ENCODE data around the gene SELENOS.
"Not testable (repeated sequence)": the region's sequence is repeated elsewhere in the genome, so short reads cannot be mapped to it uniquely, and the experiment has no call there.

The SELENOS gene

GRCh38 chr15:101309436-101310160 lies 32.3 kb upstream of the SELENOS start:
- DNase-seq (ENCODE audit: low read depth), result no peak

- DNase-seq (ENCODE audit: low read depth), result no peak
These were observed 31.5 kb upstream of the SELENOS start for GRCh38 chr15:101308604-101309435.

GRCh38 chr15:101307897-101308603 lies 30.8 kb upstream of the SELENOS start:
- DNase-seq (ENCODE audit: low read depth), result no peak

DNA sequence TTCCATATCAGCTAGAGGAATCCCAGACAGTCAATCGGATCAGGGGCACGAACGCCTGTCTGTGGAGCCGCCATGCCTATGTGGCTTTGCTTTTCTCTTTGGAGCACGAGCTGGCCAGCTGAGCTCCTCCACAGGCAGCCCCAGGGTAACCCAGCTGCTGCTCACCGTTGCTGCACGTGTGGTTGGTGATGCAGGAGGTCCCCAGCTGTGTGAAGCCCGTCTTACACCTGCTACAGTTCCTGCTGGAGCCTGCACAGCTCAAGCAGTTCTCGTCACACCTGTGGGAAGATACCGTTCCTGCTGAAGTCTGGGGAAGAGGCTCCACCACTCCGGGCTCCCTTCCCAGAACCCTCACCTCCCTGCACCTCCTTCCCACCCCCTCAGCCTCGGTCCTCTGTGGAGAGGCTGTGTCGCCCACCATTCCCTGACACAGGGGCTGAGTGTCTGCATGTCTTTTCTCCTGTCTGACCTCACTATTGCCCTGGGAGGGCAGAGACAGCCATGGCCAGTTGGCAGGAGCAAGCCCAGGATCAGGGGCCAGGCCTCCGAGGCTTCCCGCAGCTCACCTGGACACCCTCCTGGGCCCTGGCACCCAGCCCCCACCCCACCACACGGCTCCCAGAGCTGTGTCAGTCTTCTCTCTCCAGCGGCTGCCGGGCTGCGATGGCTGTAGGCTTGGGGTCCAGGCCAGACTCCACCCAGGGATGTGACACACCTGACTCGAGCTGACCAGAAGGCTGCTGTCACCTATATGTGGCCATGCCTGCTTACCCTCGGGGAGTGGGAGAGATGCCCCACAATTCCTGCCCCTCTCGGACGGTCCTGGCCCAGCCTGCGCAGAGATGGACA lies 30.0 kb upstream of the SELENOS start:
- no peak for DNase-seq (ENCODE audit: low read depth)

DNA sequence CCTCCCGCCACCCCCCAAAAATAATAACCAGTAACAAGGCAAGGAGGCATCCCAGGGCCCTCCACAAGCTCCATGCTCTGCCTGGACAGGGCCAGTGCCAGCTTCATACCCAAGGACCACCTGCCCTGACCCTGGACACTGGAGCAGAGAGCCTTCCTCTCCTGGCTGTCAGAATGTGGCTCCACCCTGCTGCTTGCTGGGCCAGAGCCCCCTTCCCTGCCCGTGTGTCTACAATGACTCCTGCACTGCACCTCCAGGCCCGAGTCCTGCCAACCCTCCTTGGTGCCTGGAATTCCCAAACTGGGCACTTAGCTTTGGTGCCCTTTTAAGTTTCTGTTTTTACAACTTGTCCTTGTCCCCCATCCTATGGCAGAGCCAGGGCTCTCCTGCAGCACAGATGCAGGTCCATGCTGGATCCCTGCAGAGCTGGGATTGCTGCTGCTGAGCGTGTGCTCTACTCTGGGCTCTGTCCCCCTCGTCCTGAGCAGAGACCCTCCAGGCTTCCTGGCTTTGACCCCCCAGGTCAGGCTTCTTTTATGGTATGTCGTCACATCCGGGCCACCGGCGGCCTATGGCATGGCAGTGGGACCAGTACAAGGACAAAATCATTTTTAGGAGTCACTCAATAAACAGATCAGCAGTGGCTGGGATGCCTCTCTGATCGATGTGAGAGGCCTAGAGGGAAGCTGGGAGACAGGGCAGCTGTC lies 29.2 kb upstream of the SELENOS start:
- DNase-seq (ENCODE audit: low read depth), result no peak

- no peak for DNase-seq (ENCODE audit: low read depth)
These were observed 28.6 kb upstream of the SELENOS start for GRCh38 chr15:101305820-101306255.

GRCh38 chr15:101303408-101303807 lies 26.1 kb upstream of the SELENOS start:
- DNase-seq (ENCODE audit: low read depth), result no peak

DNA sequence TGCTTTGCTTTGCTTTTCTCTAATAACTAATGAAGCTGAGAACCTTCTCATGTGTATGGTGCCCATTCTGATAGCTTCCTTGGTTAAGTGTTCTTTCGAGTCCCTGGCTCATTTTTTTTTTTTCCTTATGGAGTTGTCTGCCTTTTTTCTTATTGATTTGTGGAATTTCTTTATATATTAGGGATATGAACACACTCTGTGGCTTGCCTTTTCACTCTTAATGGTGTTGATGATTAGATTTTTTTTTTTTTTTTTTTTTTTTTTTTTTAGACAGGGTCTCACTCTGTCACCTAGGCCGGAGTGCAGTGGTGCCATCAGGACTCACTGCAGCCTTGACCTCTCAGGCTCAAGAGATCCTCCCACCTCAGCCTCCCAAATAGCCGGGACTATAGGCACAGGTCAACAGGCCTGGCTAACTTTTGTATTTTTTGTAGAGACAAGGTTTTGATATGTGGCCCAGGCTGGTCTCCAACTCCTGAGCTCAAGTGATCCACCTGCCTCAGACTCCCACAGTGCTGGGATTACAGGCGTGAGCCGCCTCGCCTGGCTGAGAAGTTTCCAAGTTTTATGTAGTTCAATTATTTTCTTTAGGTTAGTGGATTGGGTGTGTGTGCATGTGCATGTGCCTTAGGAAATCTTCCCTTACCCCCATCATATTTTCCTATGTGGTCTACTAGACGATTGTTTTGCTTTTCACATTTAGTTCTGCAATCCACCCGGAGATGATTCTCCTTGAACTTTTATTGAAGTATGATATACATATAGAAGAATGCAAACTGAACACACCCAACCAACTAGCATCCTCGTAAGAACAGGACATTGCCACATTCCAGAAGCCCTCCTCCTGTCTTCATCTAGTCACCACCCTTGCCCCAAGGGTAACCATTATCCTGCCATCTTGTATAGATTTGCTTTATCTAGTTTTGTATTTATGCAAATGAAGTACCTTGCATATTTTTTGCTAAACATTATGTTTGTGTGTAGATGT lies 19.4 kb upstream of the SELENOS start:
- DNase-seq (ENCODE audit: low read depth), result no peak

- DNase-seq (ENCODE audit: low read depth), result peak; percentile 8
These were observed 18.4 kb upstream of the SELENOS start for GRCh38 chr15:101295607-101296161.

DNA sequence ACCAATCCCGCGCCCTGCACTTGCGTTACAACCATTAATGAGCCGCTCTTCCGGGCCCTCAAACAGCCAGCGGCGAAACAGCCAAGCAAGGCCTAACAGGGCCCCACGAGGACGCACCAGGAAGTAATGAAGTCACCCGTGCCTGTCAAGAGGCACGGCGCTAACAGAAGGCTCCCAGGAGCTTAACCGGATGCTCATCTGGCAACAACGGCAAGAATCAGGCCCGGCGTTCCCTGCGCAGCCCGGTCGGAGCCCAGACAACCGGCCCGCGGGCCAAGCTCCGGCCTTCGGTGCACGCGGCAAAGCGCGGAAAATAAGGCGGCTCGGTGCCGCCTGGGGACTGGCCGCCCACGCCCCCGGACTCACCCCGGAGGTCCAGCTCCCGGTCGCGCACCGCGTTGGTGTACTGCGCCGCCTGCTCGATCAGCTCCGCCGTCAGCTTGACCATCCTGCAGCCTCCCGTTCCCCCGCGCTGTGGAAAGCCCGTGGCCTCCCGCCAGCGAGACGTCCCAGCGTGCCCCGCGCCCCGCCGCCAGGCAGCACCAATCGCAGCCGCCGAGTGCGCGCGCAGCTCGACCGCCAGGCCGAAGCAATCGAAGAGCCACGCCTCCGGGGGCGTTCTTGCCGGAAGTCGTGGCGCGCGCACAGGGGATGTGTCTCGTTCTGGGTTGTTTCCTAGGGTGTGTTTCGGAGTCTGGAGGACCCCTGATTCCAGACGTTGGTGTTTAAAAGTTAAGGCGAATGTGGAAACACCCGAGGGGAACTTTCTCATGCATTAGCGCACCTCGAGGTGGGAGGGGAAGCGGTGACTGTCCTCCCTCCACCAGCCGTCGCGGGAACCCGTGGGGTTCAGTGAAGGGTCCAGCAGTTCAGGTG lies 17.7 kb upstream of the SELENOS start, which contains the start of gene SNRPA1:
Gene SNRPA1 (minus strand): TSS at position 518 of the 876 bp plus-strand sequence. CDS start 70 bp downstream, at position 448.
- DNase-seq (ENCODE audit: low read depth), result peak; percentile 97

- DNase-seq (ENCODE audit: low read depth), result no peak
These were observed 15.8 kb upstream of the SELENOS start for GRCh38 chr15:101293122-101293521.

- no peak for DNase-seq (ENCODE audit: low read depth)
These were observed 11.7 kb upstream of the SELENOS start for GRCh38 chr15:101288905-101289513.

- DNase-seq (ENCODE audit: low read depth), result not testable (repeated sequence)
These were observed 10.1 kb upstream of the SELENOS start for GRCh38 chr15:101287342-101287741.

DNA sequence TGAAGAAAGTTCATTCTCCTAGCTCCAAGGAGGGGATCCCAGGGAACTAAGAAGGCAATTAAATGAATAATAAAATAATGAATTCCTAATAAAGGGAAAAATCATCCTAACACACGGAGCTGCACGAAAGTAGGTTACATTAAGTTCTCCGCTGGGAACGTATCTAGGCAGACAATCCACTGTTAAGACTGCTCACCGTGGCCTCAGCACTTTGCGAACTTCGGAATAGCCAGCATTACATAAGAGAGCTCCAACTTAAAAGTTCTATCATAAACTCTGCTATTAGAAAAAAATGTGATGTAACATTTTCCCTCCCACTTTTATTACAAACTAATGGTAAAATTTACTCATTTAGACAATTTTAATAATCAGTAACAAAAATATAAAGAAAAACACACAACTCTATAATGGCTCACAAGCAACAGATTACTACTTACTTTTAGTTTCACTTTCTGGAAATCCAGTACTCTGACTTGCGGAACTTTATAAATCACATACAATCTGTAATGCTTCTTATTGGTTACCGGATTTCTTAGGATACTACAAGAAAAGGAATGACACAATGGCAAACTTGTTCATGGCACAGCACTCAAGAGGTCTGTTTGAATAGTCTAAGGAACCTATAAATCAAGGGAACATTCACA lies 9.3 kb upstream of the SELENOS start:
- no peak for DNase-seq (ENCODE audit: low read depth)

DNA sequence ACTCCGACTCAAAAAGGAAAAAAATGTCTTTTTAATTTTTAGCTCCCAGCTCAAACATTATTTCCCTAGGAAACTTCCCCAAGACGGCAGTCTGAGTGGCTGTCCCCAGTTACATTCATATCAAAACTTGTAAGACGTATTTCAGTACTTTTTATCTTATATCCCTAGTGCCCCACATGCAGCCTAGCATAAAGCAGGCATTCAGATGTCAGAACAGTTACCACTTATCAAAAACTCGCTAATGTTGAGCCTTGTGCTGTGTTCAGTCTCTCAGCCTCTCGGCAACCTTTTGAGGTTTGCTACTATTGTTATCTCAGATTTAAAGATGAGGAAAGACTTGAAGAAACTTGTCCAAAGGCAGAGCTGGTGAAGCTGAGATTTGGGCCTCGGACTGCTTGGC lies 6.6 kb upstream of the SELENOS start:
- no peak for DNase-seq (ENCODE audit: low read depth)

DNA sequence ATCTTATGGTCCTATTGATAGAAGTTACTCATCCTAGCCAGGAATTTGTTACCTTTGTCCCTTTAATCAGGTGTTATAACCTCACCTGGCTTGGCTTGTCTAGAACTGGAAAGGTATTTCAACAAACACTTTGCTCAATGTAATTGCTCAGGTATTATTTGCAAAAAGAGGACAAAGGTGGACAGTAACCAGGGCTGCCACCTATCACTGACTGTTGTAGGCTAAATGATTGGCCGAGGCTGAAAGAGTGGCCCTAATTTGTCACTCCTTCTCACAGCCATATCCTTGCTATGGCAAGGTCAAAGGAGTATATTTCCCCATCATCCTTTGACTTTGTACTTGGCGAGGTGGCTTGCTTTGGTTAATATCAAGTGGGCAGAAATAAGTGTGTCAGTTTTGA lies 2.7 kb upstream of the SELENOS start:
- no peak for DNase-seq (ENCODE audit: low read depth)

DNA sequence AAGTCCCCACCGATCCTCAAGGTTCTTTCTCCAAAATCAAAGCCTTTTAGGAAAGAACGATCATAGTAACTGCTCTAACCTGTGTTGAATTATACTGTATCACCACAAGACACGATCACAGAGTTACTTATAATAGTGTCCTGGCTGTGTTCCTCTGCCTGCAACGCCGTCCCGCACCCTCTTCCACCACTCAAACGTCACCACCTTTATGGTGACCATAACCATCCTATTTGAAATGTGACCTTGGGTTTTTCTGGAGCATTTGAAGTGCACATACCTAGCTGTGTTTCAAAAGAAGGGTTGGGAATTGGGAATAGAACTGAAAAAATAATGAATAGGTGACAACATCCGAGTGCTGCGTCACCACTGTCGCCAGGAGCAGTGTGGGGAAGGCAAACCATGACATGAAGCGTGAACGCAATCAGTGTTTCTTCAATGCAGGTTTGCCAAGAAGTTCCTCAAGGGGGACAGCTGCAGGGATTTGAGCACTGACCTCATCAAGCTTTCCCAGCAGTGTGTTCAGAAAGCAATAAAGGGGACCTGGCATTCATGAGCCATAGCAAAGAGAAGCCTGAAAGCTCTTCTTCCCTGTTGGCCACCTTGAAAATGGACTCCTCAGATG lies 769 bp upstream of the SELENOS start:
- DNase-seq (ENCODE audit: low read depth), result no peak
